HL-60 (cell line): ENCODE data around the gene CDKL2.

Experiments used
- DNase-seq, 2 experiments: peaks; one replicate each; pipeline ENCODE4 v3.0.0-alpha.2; 2010 to 2020; ENCODE audit warnings: low read depth in 1 of 2, low spot score in 1 of 2
- H3K27ac ChIP-seq: fragments of 250-450 bp; sonication (Bioruptor Pico); replicated peaks from 2 replicates; pipeline ENCODE4 v1.5.1; 2020; ENCODE audit warnings: mild to moderate bottlenecking, moderate library complexity
- H3K27me3 ChIP-seq: fragments of 250-450 bp; sonication (Bioruptor Pico); 2 replicates; pipeline ENCODE4 v1.5.1; 2021; ENCODE audit warnings: mild to moderate bottlenecking, moderate library complexity; ENCODE audit not compliant: insufficient read depth, poor library complexity, severe bottlenecking
- H3K4me3 ChIP-seq: replicated peaks from 2 replicates; pipeline ENCODE4 v1.5.1; 2011; ENCODE audit warnings: mild to moderate bottlenecking, control low read depth, low read length; ENCODE audit not compliant: insufficient read depth
- CTCF ChIP-seq: IDR thresholded peaks from one replicate; pipeline ENCODE4 v1.5.1; 2011; ENCODE audit warnings: low read length, control low read depth, inconsistent platforms; ENCODE audit not compliant: insufficient read depth
- GABPA ChIP-seq: IDR thresholded peaks from 2 replicates; pipeline ENCODE4 v1.6.1; 2012; ENCODE audit warnings: low read depth
- POLR2AphosphoS5 ChIP-seq: IDR thresholded peaks from 2 replicates; pipeline ENCODE4 v1.6.1; 2012; ENCODE audit warnings: low read depth
- REST ChIP-seq: IDR thresholded peaks from 2 replicates; pipeline ENCODE4 v1.6.1; 2012; ENCODE audit warnings: low read depth; ENCODE audit not compliant: insufficient replicate concordance
- SPI1 ChIP-seq: IDR thresholded peaks from 2 replicates; pipeline ENCODE4 v1.6.1; 2012; ENCODE audit warnings: low read depth, mild to moderate bottlenecking, borderline replicate concordance

The CDKL2 gene

GRCh38 chr4:75599647-75600046 is 30.7 kb downstream of the CDKL2 start:
- no peak overlapping the region for H3K27ac ChIP-seq
- H3K27me3 ChIP-seq: no peaks in the 10 kb centered on the region
- TF ChIP-seq SPI1 (no peak), CTCF (no peak), GABPA (no peak), POLR2AphosphoS5 (no peak), REST (no peak)
- H3K4me3 ChIP-seq: no peak overlapping the region
- no peak for DNase-seq

GRCh38 chr4:75598390-75598789 is 31.9 kb downstream of the CDKL2 start:
- H3K27ac ChIP-seq: no peak overlapping the region
- no peak overlapping the region for H3K4me3 ChIP-seq
- TF ChIP-seq POLR2AphosphoS5: no peak
- no peak for TF ChIP-seq REST
- no peaks in the 10 kb centered on the region for H3K27me3 ChIP-seq
- peak in 1 of 2 experiments; percentile 0 for DNase-seq

- Histone ChIP-seq H3K27me3 (no peaks in the 10 kb centered on the region), H3K27ac (no peak overlapping the region), H3K4me3 (no peak overlapping the region)
- DNase-seq: no peak
- no peak for TF ChIP-seq REST
- TF ChIP-seq GABPA: no peak
- no peak for TF ChIP-seq POLR2AphosphoS5
- TF ChIP-seq SPI1: no peak
- no peak for TF ChIP-seq CTCF
Measured at GRCh38 chr4:75596061-75596460, 34.3 kb downstream of the CDKL2 start.

GRCh38 chr4:75593393-75593792 is 36.9 kb downstream of the CDKL2 start:
- Histone ChIP-seq H3K27ac (no peak overlapping the region), H3K4me3 (no peak overlapping the region), H3K27me3 (no peaks in the 10 kb centered on the region)
- TF ChIP-seq GABPA (no peak), POLR2AphosphoS5 (no peak), CTCF (no peak), SPI1 (no peak), REST (no peak)
- DNase-seq: no peak
